ACC112 (cell line): ENCODE results near the gene MRPS35.
"Not testable (repeated sequence)": the region's sequence is repeated elsewhere in the genome, so short reads cannot be mapped to it uniquely, and the experiment has no call there.

Experiments
- H2AFZ ChIP-seq: fragments of 200-600 bp; sonication (generic); one replicate; pipeline ENCODE4 v1.6.0; 2017; ENCODE audit warnings: antibody characterized with exemption, low read length; ENCODE audit not compliant: unreplicated experiment
- H3K27ac ChIP-seq: fragments of 200-600 bp; sonication (generic); 2 replicates; pipeline ENCODE4 v1.5.1; 2014; ENCODE audit warnings: low read depth, mild to moderate bottlenecking, antibody characterized with exemption, low read length, moderate library complexity
- H3K27me3 ChIP-seq: fragments of 200-600 bp; sonication (generic); 2 replicates; pipeline ENCODE4 v1.6.1; 2014; ENCODE audit warnings: mild to moderate bottlenecking, antibody characterized with exemption, low read length, moderate library complexity, mixed read lengths; ENCODE audit not compliant: insufficient read depth
- H3K36me3 ChIP-seq: fragments of 200-600 bp; sonication (generic); 2 replicates; pipeline ENCODE4 v1.6.1; 2016; ENCODE audit warnings: mild to moderate bottlenecking, antibody characterized with exemption, low read length, moderate library complexity, mixed read lengths; ENCODE audit not compliant: insufficient read depth
- H3K4me1 ChIP-seq: fragments of 200-600 bp; sonication (generic); one replicate; pipeline ENCODE4 v1.6.1; 2016; ENCODE audit warnings: low read length, mixed read lengths; ENCODE audit not compliant: insufficient read depth, unreplicated experiment, control insufficient read depth
- H3K4me3 ChIP-seq: fragments of 200-600 bp; sonication (generic); 2 replicates; pipeline ENCODE4 v1.5.1; 2014; ENCODE audit warnings: mild to moderate bottlenecking, low read depth, low read length
- H3K79me2 ChIP-seq: fragments of 200-600 bp; sonication (generic); one replicate; pipeline ENCODE4 v1.6.0; 2016; ENCODE audit warnings: low read length; ENCODE audit not compliant: control insufficient read depth, unreplicated experiment, insufficient read depth

MRPS35 gene

DNA sequence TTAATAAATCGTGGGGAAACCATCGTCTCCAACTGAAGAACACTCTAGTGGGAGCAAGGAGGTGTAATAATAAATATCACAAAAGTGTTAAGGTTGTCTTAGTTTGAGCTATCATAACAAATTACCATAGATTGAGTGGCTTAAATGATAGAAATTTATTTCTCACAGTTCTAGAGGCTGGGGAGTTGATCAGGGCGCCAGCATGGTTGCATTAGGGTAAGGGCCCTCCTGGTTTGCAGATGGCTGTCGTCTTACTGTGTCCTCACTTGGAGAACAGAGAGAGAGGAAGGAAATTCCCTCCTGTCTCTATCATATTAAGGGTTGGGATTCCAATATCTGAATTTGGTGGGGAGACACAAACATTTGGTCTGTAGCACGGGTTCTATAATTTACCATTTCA lies 33.0 kb downstream of the MRPS35 start:
- peaks cover 16% of the 10 kb centered on the region; the same call in 1 of the 2 replicates for H3K36me3 ChIP-seq
- H3K79me2 ChIP-seq: peaks cover 3% of the 10 kb centered on the region
- H3K4me1 ChIP-seq: peaks cover 21% of the 10 kb centered on the region

DNA sequence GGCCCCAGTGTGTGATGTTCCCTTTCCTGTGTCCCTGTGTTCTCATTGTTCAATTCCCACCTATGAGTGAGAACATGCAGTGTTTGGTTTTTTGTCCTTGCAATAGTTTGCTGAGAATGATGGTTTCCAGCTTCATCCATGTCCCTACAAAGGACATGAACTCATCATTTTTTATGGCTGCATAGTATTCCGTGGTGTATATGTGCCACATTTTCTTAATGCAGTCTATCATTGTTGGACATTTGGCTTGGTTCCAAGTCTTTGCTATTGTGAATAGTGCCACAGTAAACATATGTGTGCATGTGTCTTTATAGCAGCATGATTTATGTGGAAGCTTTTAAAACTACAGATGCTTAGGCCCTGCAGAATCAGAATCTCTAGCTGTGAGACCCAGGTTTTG lies 35.1 kb downstream of the MRPS35 start:
- Histone ChIP-seq H3K36me3 (peaks cover 23% of the 10 kb centered on the region; the same call in 1 of the 2 replicates), H3K4me1 (peaks cover 24% of the 10 kb centered on the region)
- H2AFZ ChIP-seq, H3K4me3 ChIP-seq, H3K27me3 ChIP-seq, H3K79me2 ChIP-seq, H3K27ac ChIP-seq: not testable (repeated sequence)

More for the DNA sequence above, 33.0 kb downstream of the MRPS35 start:
- no peaks in the 10 kb centered on the region for H3K27me3 ChIP-seq
- H3K4me3 ChIP-seq: no peak overlapping the region
- no peak overlapping the region for H2AFZ ChIP-seq
- no peak overlapping the region for H3K27ac ChIP-seq

DNA sequence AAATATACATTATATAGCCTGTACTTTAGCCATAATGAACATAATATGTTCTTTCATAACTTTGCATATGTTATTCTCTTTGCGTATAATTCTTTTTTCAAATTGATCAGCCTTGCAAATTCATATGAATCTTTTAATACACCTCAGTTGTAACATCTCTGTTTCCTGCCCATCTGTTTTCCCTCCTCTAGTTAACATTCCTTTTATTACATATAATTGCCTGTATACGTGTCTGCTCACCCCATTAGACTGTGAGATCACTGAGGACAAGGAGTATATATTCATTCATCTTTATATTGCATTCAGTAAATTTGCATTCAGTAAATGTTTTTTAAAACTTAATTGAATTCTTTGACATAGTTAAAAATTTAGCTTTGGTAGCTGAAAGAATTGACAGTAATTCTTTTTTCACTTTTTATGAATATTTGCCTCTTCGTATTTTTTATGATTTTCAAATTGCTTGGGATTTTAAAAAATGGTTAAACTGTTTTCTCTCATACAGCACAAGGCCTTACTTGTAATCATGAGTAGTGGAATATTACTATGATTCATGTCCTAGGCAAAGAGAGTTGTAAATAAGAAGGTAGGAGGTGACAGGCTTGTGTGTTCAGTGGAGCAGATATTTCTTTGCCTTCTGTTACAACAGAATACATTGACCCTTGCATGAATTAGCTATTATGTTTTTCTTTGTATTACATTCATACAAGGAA lies 36.6 kb downstream of the MRPS35 start:
- H3K79me2 ChIP-seq: peaks cover 6% of the 10 kb centered on the region
- H2AFZ ChIP-seq: no peak overlapping the region
- H3K4me1 ChIP-seq: peaks cover 24% of the 10 kb centered on the region
- peak overlapping the region; percentile 95 for H3K27ac ChIP-seq
- H3K36me3 ChIP-seq: 0 out of 2 replicates have a peak, but pooled peaks cover 19% of the 10 kb centered on the region
- no peaks in the 10 kb centered on the region for H3K27me3 ChIP-seq
- peak overlapping the region; percentile 23; the same call in 1 of the 2 replicates for H3K4me3 ChIP-seq

DNA sequence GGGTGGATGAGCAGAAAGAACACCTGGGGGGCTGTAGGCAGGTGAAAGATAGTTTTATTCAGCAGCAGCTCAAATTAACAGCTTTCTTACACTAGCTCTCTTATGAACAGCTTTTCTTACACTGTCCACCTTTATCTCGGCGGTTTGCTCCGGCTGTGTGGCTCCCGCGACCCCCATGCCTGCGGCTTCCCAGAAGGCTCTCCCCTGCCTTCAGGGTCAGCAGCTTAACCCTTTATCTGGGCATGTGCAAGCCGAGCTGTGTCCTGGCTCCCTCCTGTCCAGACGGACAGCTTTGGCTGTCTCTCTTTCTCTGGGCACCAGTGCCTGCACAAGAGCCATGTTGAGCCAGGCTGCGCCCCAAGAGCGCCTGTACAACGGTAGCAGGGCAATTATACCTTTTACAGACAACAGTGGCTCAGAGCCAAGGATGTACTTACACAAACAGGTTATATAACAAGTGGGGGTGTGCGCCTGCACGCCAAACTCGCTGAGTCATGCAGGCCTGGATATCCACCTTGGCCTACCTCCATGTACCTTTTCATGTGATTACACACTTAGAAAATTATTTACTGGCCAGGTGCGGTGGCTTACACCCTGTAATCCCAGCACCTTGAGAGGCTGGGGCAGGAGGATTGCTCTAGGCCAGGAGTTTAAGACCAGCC lies 40.9 kb downstream of the MRPS35 start:
- H3K36me3 ChIP-seq: peaks cover 19% of the 10 kb centered on the region; the same call in 1 of the 2 replicates

DNA sequence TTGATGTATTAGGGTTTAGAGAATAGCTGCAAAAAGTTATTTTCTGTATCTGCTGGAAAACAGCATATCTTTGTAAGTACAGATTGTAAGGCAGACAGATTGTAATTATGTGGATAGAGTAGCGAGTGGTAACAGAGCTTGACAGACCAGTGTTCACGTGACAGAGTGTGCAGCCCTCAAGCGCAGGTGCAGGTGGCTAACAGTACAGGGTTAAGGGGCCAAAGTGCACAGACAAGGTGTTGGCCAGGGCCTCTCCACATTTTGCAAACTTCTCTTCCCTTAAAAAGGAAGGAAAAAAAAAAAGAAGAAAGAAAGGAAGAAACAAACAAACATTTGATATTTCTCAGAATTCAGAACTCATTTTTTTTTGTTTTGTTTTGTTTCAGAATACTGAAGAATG lies 44.2 kb downstream of the MRPS35 start:
- Histone ChIP-seq H3K27me3 (no peaks in the 10 kb centered on the region), H2AFZ (no peak overlapping the region), H3K27ac (no peak overlapping the region), H3K79me2 (peaks cover 1% of the 10 kb centered on the region), H3K4me1 (no peaks in the 10 kb centered on the region), H3K4me3 (no peak overlapping the region), H3K36me3 (peaks cover 13% of the 10 kb centered on the region; the same call in 1 of the 2 replicates)

More for the DNA sequence above, 40.9 kb downstream of the MRPS35 start:
- Histone ChIP-seq H3K4me1 (peaks cover 19% of the 10 kb centered on the region), H3K4me3 (no peak overlapping the region), H3K27ac (no peak overlapping the region), H2AFZ (no peak overlapping the region), H3K79me2 (peaks cover 3% of the 10 kb centered on the region), H3K27me3 (no peaks in the 10 kb centered on the region)

DNA sequence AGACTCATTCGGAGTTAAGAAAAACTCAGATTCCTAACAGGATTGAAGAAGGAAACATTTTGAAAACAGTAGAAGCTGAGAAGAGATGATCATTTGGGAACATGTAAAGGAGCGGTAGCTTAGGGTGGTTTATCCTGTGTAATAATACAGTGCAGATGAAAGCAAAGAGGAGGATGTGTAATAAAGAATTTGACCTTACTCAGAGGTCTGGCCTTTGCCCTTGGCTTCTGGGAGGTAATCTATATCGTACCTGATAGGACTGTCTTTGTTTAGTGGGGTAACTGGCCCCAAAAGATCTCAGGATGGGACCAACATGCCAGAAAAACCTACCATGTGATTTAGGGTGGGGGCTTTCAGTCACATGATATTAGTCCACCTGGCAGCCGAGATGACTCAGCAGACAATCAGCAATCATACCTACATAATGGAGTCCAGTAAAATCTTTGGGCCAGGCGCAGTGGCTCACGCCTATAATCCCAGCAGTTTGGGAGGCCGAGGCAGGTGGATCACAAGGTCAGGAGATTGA lies 46.1 kb downstream of the MRPS35 start:
- no peak overlapping the region for H3K4me3 ChIP-seq
- no peak overlapping the region for H2AFZ ChIP-seq
- no peaks in the 10 kb centered on the region for H3K27me3 ChIP-seq
- no peaks in the 10 kb centered on the region for H3K79me2 ChIP-seq
- H3K27ac ChIP-seq: no peak overlapping the region
- no peaks in the 10 kb centered on the region for H3K4me1 ChIP-seq
- peaks cover 12% of the 10 kb centered on the region; the same call in 1 of the 2 replicates for H3K36me3 ChIP-seq

DNA sequence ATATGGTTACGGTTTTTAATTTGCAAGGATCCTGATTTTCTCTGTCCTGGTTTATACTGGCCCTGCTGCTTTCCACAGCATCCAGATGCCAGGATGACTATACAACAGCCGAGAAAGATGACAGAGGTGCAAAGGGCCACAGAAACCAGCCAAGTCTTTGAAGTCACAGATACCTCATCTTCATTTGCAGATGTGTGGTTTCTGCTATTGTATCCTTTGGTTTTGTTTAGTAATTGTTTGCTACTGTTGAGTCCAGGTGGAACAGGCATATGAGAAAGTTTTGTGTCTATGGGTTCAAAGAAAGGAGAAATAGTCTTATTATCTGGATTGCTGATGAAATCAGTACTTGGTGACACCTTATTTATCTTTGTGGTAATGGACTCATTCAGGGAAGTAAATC lies 52.1 kb downstream of the MRPS35 start:
- Histone ChIP-seq H3K27ac (no peak overlapping the region), H3K36me3 (no peaks in the 10 kb centered on the region), H3K4me3 (no peak overlapping the region), H2AFZ (no peak overlapping the region), H3K79me2 (no peaks in the 10 kb centered on the region), H3K27me3 (no peaks in the 10 kb centered on the region), H3K4me1 (no peaks in the 10 kb centered on the region)

DNA sequence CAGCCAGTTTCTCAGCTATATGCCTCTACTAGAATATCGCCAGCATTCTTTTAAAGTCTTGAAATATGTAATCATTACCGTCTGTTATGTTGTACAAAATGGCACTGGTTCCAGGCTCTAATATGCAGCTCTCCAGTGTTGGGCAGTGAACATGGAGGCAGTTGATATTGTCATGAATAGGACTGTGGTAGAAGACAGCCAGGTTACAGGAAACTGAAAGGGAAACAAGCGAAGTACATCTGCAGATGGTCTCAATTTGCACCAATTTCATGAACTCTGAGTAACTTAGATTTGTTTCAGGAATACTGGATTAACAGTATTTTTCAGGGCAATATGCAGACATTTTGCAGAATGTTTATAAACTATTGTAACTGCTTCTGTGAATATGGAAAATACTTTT lies 56.0 kb downstream of the MRPS35 start:
- Histone ChIP-seq H3K79me2 (no peaks in the 10 kb centered on the region), H3K4me1 (no peaks in the 10 kb centered on the region), H3K27ac (no peak overlapping the region), H2AFZ (no peak overlapping the region), H3K4me3 (no peak overlapping the region), H3K36me3 (no peaks in the 10 kb centered on the region), H3K27me3 (no peaks in the 10 kb centered on the region)

DNA sequence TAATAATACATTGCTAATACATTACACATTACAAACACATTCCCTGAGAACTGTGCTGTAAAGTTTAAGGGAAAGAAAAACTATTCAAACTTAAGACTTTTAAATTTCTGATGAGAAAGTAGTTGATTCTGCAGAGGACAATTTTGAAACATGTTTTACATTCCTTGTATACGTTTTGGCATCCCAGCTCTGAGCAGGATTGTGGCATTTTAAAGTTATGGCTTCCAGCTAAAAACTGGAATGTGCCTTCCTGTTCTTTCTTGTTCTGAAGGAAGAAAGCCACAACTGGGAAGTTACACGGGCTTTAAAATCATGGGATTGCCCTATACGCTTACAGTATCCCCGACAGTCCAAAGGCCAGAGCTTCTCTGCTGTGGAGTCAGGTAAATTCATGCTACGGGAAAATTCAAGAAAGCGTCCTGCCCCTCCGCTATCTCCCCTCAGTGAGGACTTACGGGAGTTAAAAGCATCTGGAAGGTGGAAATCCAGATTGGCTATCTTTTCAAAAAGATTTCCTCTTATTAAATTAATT lies 58.6 kb downstream of the MRPS35 start:
- H2AFZ ChIP-seq: no peak overlapping the region
- no peak overlapping the region for H3K4me3 ChIP-seq
- H3K79me2 ChIP-seq: no peaks in the 10 kb centered on the region
- no peak overlapping the region for H3K27ac ChIP-seq
- no peaks in the 10 kb centered on the region for H3K27me3 ChIP-seq
- peaks cover 4% of the 10 kb centered on the region for H3K4me1 ChIP-seq
- no peaks in the 10 kb centered on the region for H3K36me3 ChIP-seq

DNA sequence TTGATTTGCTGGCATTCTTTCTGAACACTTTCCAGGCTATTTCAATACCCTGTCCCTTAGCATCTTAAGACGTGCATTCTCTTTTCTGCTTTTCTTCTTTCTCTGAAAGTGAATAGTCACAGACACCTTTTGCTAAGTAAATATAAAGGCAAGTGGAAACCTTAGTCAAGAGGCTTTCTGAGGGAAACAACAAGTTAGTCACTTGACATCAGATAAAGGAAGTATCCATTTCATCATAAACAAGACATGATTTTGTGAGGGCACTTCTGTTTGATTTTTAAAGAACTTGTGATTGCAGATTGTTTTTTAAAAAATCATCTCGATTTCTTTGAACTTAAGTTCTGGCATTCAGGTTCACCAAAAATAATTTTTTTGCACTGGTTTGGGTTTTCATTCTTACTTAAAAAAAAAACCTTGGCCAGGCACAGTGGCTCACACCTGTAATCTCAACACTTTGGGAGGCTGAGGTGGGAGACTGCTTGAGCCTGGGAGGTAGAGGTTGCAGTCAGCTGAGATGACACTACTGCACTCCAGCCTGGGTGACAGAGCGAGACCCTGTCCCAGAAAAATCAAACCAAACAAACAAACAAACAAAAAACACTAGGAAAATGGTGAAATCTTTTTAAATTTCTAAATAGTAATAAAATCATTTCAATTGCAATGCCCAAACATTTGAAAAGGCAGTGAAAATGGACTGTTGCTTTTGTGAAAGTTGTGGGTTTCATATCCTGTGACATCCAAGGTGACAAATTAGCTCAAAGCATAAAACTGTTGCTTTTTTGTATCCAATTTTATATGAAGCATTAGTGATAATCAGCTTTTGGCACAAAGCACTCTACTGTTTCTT lies 61.1 kb downstream of the MRPS35 start:
- Histone ChIP-seq H3K27me3 (no peaks in the 10 kb centered on the region), H2AFZ (no peak overlapping the region), H3K4me3 (no peak overlapping the region), H3K27ac (no peak overlapping the region), H3K79me2 (no peaks in the 10 kb centered on the region), H3K36me3 (no peaks in the 10 kb centered on the region), H3K4me1 (peaks cover 4% of the 10 kb centered on the region)
